ENCODE results near the gene WDR86.

DNA sequence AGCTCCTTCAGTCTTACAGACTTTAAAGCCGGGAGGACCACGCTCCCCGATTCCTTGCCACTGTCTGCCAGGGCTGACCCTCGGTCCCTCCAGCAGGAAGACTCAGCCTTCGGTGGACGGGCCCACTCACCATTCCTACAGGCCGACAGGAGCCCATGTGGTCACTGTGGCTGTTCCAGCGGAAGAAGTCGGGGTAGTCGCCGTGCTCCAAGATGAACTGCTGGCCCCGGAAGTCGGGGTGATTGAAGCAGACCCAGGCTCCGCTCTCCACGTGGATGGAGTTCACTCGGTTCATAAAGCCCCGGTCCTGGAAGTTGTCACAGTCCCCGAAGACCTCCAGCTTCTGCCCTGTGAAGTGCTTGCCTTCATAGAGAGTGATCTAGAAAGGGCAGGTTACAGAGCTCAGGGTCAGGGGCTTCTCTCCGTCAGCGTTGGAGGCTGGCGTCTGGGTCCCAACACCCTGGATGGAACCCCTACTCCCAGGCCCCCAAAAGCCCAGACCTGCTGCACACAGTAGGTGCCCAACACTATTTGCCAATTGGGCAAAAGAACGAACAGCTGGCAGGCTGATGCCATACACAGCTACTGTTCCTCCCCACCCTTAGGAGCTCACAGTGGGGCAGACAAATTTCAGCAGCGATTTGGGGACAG, 28.2 kb upstream of the WDR86 start:
- no peak for TF ChIP-seq SMAD4 (CRISPR knock-in tag; IDR thresholded peaks at IDR 0.05)
- TF ChIP-seq, protein P1, sequence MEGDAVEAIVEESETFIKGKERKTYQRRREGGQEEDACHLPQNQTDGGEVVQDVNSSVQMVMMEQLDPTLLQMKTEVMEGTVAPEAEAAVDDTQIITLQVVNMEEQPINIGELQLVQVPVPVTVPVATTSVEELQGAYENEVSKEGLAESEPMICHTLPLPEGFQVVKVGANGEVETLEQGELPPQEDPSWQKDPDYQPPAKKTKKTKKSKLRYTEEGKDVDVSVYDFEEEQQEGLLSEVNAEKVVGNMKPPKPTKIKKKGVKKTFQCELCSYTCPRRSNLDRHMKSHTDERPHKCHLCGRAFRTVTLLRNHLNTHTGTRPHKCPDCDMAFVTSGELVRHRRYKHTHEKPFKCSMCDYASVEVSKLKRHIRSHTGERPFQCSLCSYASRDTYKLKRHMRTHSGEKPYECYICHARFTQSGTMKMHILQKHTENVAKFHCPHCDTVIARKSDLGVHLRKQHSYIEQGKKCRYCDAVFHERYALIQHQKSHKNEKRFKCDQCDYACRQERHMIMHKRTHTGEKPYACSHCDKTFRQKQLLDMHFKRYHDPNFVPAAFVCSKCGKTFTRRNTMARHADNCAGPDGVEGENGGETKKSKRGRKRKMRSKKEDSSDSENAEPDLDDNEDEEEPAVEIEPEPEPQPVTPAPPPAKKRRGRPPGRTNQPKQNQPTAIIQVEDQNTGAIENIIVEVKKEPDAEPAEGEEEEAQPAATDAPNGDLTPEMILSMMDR (IDR thresholded peaks at IDR 0.05): no peak
